SIG-M5 treated with dmso at 0.1 percent for 504 hours (cell line): Measurements from ENCODE around the gene NAIP.
"Not testable (repeated sequence)": the region's sequence is repeated elsewhere in the genome, so short reads cannot be mapped to it uniquely, and the experiment has no call there.

Source experiments
- DNase-seq: peaks from one replicate; lab custom pipeline; 2025; ENCODE audit not compliant: unreplicated experiment; lab: John Stamatoyannopoulos, UW

The NAIP gene, protein sequence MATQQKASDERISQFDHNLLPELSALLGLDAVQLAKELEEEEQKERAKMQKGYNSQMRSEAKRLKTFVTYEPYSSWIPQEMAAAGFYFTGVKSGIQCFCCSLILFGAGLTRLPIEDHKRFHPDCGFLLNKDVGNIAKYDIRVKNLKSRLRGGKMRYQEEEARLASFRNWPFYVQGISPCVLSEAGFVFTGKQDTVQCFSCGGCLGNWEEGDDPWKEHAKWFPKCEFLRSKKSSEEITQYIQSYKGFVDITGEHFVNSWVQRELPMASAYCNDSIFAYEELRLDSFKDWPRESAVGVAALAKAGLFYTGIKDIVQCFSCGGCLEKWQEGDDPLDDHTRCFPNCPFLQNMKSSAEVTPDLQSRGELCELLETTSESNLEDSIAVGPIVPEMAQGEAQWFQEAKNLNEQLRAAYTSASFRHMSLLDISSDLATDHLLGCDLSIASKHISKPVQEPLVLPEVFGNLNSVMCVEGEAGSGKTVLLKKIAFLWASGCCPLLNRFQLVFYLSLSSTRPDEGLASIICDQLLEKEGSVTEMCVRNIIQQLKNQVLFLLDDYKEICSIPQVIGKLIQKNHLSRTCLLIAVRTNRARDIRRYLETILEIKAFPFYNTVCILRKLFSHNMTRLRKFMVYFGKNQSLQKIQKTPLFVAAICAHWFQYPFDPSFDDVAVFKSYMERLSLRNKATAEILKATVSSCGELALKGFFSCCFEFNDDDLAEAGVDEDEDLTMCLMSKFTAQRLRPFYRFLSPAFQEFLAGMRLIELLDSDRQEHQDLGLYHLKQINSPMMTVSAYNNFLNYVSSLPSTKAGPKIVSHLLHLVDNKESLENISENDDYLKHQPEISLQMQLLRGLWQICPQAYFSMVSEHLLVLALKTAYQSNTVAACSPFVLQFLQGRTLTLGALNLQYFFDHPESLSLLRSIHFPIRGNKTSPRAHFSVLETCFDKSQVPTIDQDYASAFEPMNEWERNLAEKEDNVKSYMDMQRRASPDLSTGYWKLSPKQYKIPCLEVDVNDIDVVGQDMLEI (N-terminal part only)

DNA sequence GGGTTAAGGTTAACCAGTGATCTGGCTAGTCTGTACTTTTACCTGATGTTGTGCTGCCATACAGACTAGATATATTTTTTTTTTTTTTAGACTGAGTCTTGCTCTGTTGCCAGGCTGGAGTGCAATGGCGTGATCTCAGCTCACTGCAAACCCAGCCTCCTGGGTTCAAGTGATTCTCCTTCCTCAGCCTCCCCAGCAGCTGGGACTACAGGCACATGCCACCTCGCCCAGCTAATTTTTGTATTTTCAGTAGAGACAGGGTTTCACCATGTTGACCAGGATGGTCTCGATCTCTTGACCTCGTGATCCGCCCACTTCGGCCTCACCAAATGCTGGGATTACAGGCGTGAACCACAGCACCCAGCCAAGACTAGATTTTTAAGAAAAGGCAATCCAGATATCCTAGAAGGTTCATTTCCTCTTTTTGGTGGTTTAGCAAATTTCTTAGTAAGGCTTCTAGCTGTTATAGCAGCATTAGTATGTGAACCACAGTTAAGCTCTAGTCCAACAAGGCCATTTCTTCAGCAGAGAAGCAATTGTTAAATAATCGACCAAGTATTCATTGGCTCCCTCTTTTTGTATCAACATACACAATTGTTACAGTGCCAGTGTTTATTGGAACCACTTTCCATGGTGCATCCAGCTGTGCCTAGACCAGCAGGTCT, at the start of gene NAIP:
Gene NAIP (minus strand): TSS at position 51 of the 665 bp plus-strand sequence. CDS start 12,424 bp downstream, outside the sequence.
- DNase-seq: not testable (repeated sequence)

DNA sequence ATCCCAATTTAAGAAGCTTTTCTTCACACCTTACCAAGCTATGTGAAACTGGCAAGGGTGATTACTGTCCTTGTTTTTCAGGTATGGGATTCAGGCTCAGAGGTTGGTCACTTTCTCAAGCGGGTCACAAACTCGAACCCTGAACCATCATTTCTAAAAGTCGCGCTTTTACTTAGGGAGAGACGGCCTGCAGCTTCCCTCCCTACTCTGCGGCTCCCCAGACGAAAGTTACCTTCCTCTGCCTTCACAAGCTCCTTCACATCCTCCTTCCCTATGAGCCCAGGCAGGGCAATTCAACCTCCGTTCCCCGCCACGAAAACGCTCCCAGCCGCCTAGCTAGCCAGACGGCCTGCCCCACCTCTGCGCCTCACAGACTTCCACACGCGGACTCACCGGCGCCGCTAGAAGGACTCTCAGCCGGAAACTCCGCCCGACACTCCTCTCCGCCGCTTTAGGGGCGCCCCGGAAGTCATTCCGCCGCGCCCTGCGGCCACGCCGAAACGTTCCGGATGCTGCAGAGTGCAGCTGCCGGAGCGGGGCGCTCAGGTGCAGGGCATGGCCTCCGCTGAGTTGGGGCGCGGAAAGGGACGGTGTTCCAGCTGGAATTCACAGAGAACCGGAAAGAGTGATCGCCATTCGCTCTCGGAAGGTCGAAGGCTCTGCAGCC, 42.3 kb upstream of the NAIP start, which contains the start of gene GTF2H2:
Gene GTF2H2 (minus strand): TSS at position 415 of the 667 bp plus-strand sequence. CDS start 4,913 bp downstream, outside the sequence.
- DNase-seq: not testable (repeated sequence)

DNA sequence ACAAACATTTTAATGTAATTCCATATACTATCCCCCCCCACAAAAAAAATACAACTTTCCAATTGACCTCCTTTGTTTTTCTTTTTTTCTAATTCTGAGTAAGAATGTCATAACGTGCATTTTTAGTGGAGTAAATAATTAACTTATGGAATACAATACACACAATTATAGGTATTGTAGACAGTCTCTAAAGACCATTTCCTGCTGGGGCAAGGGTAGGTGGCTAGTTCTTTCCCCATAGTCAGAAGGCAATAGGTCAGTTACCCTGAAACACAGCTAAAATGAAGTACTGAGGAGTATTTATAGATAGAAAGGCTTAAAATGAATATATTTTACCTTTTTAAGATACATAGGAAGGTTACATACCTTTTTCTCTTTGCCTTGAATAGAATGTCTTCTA, 36.2 kb upstream of the NAIP start:
- DNase-seq: not testable (repeated sequence)

DNA sequence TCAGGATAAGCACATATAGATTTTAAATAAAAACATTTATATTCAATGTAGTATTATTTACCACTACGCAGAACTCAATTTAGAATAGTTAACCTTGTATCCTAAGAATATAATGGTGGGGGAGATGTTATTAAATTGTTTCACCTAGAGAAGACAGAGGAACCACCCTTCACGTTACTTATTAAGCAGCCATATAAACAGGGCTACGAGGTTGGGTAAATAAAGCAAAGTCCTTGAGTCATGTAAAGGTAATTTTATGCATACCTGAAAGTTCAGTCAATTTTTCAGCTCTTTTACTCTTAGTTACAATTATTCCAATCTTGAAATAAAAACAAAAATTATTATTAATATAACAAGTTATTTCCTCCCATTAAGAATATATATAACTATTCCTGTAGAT, 34.3 kb upstream of the NAIP start:
- not testable (repeated sequence) for DNase-seq

DNA sequence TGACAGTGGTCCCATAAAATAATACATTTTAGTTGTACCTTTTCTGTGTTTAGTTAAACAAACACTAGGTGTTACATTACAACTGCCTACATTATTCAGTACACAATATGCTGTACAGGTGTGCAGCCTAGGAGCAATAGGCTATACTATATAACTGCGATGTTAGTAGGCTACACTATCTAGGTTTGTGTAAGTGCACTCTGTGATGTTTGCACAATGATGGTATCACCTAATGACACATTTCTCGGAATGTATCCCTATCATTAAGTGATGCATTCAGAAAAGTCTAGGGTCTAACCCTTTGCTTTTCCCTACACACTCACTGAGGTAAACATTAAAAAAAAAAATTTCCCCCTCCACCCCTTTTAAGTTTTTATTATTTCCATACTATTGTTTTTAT, 19.7 kb upstream of the NAIP start:
- not testable (repeated sequence) for DNase-seq

DNA sequence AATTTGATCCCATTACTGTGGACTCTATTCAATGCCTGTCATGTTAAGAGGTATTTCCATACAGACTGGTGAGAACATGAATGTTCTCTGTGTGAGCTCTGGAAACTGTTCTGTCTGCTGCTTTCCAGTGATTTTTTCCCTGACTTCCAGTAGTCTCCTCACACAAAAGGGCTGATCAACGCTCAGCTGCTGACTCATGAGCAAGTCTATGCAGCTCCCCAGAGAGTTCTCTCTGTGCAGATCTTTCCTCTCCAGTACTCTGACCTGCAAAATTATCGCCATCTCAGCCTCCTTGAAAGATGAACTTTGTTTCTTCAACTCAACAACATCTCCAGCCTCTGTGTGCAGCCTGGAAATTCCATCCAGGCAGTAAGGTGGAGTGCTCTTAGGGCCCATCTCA, 19.0 kb upstream of the NAIP start:
- not testable (repeated sequence) for DNase-seq

DNA sequence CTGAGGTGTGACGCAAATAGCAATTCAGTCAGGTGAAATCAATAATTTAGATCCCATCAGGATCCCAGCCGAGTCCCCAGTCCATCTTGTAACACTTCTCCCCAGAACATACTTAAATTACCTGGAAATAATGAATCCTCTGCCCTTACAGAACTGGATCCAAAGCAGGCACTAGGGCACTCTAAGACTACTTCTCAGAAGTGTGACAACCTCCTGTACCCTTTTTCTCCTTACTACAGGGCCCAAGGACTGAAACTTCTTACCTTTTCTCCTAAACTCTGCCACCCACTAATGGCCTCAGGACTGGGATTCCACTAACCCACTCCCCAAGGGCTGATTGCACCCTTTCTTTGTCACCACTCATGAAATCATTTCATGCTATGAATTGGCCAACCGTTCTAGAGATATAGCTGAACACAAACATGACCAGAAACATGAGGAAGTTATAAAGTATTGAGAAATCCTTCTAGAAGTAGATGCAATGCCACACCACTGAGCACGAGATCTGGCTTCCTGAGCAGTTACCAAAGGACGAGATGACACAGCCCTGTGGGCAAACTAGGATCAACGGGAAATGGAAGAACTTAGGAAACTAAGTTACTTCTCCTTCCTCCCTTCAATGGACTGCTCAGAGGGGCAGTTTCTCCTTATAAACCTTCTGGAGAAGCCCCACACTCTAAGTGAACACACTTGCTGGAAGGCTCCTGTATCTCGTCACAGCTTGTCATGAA, 6.1 kb upstream of the NAIP start:
- not testable (repeated sequence) for DNase-seq

DNA sequence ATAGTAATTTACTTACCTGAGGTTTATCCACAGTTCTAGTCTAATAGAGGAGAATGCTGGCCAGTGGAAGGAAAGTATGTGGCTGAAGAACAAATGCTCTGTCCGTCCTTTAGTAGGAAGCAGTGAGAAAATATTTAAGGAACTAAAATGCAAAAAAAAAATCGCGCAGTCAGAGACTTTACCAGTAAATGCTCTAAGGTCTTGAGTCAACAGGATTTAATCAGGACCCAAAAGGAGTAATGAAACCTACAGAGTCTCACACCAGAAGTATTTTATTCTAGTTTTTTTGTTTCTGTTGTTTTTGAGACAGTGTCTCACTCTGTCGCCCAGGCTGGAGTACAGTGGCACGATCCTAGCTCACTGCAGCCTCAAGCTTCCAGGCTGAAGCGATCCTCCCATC, 4.5 kb downstream of the NAIP start:
- DNase-seq: not testable (repeated sequence)

DNA sequence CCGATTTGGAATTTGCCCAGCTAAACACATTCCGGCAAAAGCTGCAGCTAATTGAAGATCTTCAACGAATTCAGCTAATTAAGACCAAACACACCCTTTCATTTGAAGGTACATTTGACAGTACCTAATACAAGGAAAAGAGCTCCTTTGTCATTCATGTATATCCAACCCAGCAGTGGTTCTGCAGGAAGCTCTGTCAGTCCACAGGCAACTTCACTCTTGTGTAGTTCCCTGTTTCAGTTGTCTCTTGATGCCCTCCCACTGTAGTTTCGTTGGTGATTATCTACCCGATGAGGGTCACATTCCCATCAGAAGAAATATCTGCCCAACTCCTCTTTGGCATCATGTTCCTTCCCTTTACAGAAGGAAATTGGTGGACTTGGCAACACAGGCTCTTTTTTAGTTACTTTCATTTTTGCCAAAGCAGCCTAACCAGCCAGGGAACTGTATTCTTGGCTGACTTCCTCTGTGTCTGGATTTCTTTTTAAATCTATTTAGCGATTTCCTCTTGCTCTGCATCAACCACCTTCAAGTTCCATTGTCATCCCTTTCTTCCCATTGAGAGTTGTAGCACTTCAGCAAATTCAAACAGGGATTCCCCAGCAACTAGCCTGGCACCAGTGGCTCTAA, 6.6 kb downstream of the NAIP start:
- not testable (repeated sequence) for DNase-seq

DNA sequence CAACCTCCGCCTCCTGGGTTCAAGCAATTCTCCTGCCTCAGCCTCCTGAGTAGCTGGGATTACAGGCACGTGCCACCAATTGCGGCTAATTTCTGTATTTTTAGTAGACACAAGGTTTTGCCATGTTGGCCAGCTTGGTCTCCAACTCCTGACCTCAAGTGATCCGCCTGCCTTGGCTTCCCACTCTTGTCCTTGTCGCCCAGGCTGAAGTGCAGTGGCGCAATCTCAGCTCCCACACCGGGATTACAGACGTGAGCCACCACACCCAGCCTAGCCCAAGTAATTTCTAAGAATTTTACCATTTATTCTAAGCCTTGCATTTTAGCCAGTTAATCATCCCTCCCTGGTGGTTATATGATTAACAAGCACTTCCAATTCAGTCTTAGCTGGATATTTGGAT, 11.0 kb downstream of the NAIP start:
- DNase-seq: no peak

DNA sequence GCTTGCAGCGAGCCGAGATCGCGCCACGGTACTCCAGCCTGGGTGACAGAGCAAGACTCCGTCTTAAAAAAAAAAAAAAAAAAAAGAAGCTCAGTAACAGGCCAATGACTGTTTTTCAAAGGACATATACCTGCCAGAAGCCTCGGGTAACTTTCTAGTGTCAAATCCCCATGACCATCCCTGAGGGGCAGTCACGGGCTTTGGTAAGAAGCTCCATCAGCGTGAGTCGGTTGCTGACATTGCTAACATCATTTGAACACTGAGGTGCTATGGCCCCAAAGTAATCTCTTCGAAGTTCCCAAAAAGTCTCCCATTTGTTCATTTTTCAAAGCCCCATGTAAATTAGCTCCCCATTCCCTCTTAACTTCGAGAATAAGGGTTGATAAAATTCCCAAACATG, 11.6 kb downstream of the NAIP start:
- DNase-seq: no peak

DNA sequence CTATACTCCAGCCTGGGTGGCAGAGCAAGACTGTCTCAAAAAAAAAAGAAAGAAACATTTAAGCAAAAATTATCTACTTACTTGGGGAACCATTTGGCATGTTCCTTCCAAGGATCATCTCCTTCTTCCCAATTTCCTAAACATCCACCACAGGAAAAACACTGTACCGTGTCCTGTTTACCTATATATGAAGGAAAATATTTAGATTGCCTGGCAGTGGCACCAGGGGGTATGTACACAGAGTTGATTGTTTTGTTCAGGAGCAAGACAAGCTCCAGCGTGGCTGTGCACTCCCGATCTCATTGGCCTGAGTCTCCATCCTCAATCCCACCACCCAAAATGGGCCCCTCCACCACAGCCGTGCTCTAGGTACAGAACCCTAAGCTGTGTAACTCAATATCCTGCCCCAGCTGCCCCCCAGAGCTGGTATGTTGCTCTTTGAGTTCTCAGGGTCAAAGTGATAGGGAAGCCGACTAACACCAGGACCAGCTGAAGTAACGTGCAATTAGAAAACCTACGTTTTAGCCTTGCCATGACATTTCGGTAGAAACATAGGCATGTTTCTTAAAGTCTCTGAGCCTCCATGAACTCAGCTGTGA, 13.8 kb downstream of the NAIP start:
- no peak for DNase-seq

DNA sequence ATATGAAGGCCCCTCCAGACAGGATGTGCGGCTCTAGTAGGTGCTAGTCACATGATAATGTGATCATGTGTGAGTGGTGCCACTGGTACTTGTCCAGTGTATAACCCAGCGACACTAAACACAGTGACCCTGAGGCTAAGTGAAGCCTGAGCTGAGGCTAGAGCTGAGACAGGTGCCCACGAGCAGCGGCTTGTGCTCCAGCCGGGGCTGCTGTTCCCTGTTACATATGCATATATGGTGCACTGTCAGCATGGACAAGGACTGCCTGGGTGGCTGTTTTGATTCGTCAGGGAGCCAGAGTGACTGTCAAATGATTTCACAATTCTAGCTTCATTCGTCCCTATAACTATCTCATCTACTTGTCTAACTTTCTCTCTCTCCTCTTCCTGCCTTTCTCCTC, 18.2 kb downstream of the NAIP start:
- not testable (repeated sequence) for DNase-seq

DNA sequence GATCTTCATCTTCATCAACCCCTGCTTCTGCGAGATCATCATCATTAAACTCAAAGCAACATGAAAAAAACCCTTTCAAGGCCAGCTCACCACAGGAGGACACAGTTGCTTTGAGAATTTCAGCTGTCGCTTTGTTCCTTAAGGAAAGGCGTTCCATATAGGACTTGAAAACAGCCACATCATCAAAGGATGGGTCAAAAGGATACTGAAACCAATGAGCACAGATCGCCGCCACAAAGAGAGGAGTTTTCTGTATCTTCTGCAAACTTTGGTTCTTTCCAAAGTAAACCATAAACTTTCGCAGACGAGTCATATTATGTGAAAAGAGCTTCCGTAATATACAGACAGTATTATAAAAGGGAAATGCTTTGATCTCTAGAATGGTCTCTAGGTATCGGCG, 40.3 kb downstream of the NAIP start:
- not testable (repeated sequence) for DNase-seq

DNA sequence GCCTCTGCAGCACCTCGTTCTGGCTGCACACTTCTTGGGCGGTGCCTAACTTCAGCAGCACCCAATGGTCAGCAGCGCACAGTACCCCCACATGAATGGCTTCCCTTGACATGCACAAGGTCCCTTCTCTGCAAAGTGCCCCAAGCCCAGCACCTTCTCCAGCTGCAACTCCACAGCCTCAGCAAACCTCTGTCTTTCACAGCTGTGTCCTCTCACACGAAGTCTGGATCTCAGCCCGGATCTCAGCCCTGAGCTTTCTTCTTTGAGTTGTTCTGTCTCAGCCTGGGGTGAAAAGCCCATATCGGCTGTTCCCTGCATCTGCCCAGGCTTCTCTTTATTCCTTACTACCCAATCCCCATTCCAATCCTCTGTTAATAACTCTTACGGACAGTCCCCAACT, 57.9 kb downstream of the NAIP start:
- not testable (repeated sequence) for DNase-seq

DNA sequence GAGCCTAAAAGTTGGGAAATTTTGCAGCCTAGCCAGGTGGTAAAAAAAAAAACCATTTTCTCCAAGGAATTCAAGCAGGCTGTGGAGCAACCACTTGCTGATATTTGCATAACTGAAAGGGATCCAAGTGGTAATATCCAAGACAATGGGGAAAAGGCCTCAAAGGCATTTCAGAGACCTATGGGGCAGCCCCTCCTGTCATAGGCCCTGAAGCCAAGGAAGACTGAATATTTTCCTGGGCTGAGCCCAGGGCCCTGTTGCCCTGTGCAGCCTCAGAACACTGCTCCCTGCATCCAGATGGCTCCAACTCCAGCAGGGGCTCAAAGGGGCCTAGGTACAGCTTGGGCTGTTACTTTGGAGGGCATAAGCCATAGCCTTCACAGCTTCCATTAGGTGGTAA, 60.6 kb downstream of the NAIP start:
- not testable (repeated sequence) for DNase-seq

DNA sequence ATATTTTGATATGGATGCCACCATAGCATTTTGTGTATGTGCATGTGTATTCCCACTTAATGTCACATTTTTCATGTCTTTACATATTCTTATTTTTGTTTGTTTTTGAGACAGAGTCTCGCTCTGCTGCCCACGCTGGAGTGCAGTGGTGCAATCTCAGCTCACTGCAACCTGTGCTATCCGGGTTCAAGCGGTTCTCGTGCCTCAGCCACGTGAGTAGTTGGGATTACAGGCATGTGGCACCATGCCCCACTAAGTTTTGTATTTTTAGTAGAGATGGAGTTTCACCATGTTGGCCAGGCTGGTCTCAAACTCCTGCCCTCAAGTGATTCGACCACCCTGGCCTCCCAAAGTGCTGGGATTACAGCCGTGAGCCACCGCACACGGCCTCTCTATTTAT, 72.1 kb downstream of the NAIP start:
- DNase-seq: not testable (repeated sequence)

DNA sequence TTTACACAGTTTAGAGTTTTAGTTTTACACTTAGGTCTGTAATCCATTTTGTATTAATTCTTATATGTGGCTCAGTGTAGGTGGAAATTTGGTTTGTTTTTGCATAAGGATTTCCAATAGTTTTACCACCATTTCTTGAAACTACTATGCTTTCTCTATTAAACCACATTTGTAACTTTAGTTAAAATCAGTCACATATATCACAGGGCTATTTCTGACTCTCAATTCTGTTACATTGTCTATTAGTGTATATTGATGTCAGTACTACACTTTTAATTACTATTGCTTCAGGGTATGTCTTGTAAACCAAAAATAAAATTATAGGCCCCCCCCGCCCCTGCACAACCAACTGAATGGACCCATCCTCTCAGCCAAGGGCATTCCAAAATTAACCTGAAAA, 92.6 kb downstream of the NAIP start:
- DNase-seq: not testable (repeated sequence)
